Lung (tissue), 12 donors: ENCODE results near the gene MICU1. TPM values are rescaled to one million over a fixed set of nuclear protein-coding genes. Genes with fewer than 3 reads are reported as not detected.
A peak's percentile ranks its signal among the peaks of the same experiment; 100 is the strongest.

ENCODE experiments used
- ATAC-seq: fragments of 200-7000 bp; cut with Tn5 transposase; one replicate; pipeline ENCODE4 v1.9.1; 2020; ENCODE audit warnings: moderate number of reproducible peaks; ENCODE audit not compliant: insufficient read depth, low FRiP score
- DNase-seq, 3 donors: peaks; one replicate each; pipeline ENCODE4 v3.0.0-alpha.2; 2013 to 2017
- H3K27ac ChIP-seq, 2 donors: one replicate each; pipeline ENCODE4 v1.5.1; 2013; ENCODE audit warnings: mild to moderate bottlenecking in 2 of 2, moderate library complexity in 2 of 2, control low read depth in 1 of 2, inconsistent platforms in 1 of 2, low read depth in 1 of 2, low read length in 1 of 2
- H3K27me3 ChIP-seq, 3 donors: one replicate each; pipeline ENCODE4 v1.5.1; 2013; ENCODE audit warnings: low read length in 2 of 3; ENCODE audit not compliant: control insufficient read depth in 3 of 3, insufficient read depth in 3 of 3
- H3K36me3 ChIP-seq, 4 donors: one replicate each; pipeline ENCODE4 v1.5.1; 2013; ENCODE audit warnings: low read length in 4 of 4, mild to moderate bottlenecking in 1 of 4, moderate library complexity in 1 of 4; ENCODE audit not compliant: control insufficient read depth in 4 of 4, insufficient read depth in 4 of 4
- H3K4me1 ChIP-seq, 5 donors: one replicate each; pipeline ENCODE4 v1.5.1; 2013; ENCODE audit warnings: low read length in 5 of 5, mild to moderate bottlenecking in 2 of 5, moderate library complexity in 1 of 5; ENCODE audit not compliant: control insufficient read depth in 5 of 5, insufficient read depth in 5 of 5
- H3K4me3 ChIP-seq: one replicate; pipeline ENCODE4 v1.5.1; 2013; ENCODE audit warnings: mild to moderate bottlenecking, control low read depth, moderate library complexity
- H3K9ac ChIP-seq, 2 donors: one replicate each; pipeline ENCODE4 v1.5.1; 2013; ENCODE audit warnings: low read length in 2 of 2, control low read depth in 1 of 2; ENCODE audit not compliant: insufficient read depth in 1 of 2
- H3K9me3 ChIP-seq, 4 donors: one replicate each; pipeline ENCODE4 v1.5.1; 2013; ENCODE audit warnings: low read length in 3 of 4, mild to moderate bottlenecking in 1 of 4, moderate library complexity in 1 of 4; ENCODE audit not compliant: control insufficient read depth in 4 of 4, insufficient read depth in 3 of 4
- WGBS, 2 donors: extraction: QIAGEN DNeasy Blood & Tissue Kit; methylation state at CpG; one replicate each; pipeline ENCODE4 v1.1.7; 2013; 5-methylcytosine and 5-hydroxymethylcytosine counted together
- polyA plus RNA-seq, 2 donors: library from polyadenylated mRNA; stranded (reverse); fragments of 200-250 nt; gene quantifications; one replicate each; pipeline ENCODE4 v1.2.1, GENCODE V29; 2013
- total RNA-seq, 2 donors: library from RNA; depleted of rRNA in 1 of 2; stranded (reverse); fragments of >200 nt in 1 of 2; gene quantifications; one replicate each; pipeline ENCODE4 v1.2.1, GENCODE V29; 2014 to 2021
- TF ChIP-seq, protein P1 (sequence below): IDR thresholded peaks from 2 replicates; pipeline ENCODE4 v1.5.1; 2012; ENCODE audit warnings: mild to moderate bottlenecking; ENCODE audit errors: control extremely low read depth, extremely low read depth
- donor health status: control.
- donor health status: control.
- donor health status: Bipolar disorder and iron deficiency.
- donor health status: healthy.
- donor health status: DM: yes; HTN: yes; CAD: no.

Gene MICU1
- total and polyA plus RNA-seq, 4 donors: 41.9 to 86.4 (median 43.2) TPM

DNA sequence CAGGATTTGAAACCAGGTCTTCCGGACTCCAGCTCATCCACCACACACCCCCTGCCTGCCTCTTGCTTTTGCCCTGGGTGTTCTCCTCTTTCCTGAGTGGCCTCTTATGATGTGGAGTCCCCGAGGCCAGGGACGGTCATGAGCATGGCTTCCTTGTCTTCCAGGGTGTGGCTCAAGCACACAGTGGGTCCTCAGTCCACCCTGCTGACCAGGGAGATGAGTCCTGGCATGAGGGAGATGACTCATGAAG, 303.9 kb downstream of the MICU1 start:
- H3K4me1 ChIP-seq: peaks cover 6 to 60% (median 32%) of the 10 kb centered on the region in 5 donors
- DNase-seq (no peak), ATAC-seq (no peak)
- no peak overlapping the region for H3K9ac ChIP-seq
- TF ChIP-seq, protein P1, sequence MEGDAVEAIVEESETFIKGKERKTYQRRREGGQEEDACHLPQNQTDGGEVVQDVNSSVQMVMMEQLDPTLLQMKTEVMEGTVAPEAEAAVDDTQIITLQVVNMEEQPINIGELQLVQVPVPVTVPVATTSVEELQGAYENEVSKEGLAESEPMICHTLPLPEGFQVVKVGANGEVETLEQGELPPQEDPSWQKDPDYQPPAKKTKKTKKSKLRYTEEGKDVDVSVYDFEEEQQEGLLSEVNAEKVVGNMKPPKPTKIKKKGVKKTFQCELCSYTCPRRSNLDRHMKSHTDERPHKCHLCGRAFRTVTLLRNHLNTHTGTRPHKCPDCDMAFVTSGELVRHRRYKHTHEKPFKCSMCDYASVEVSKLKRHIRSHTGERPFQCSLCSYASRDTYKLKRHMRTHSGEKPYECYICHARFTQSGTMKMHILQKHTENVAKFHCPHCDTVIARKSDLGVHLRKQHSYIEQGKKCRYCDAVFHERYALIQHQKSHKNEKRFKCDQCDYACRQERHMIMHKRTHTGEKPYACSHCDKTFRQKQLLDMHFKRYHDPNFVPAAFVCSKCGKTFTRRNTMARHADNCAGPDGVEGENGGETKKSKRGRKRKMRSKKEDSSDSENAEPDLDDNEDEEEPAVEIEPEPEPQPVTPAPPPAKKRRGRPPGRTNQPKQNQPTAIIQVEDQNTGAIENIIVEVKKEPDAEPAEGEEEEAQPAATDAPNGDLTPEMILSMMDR: no peak
- no peaks in the 10 kb centered on the region for H3K36me3 ChIP-seq
- H3K4me3 ChIP-seq: no peak overlapping the region
- WGBS, 2 donors: 75 to 79% methylated on average over 3 of the region's 3 CpGs
- no peaks in the 10 kb centered on the region for H3K9me3 ChIP-seq
- H3K27me3 ChIP-seq: no peaks in the 10 kb centered on the region
- H3K27ac ChIP-seq: peak overlapping the region in 1 of 2 donors; percentile 0

DNA sequence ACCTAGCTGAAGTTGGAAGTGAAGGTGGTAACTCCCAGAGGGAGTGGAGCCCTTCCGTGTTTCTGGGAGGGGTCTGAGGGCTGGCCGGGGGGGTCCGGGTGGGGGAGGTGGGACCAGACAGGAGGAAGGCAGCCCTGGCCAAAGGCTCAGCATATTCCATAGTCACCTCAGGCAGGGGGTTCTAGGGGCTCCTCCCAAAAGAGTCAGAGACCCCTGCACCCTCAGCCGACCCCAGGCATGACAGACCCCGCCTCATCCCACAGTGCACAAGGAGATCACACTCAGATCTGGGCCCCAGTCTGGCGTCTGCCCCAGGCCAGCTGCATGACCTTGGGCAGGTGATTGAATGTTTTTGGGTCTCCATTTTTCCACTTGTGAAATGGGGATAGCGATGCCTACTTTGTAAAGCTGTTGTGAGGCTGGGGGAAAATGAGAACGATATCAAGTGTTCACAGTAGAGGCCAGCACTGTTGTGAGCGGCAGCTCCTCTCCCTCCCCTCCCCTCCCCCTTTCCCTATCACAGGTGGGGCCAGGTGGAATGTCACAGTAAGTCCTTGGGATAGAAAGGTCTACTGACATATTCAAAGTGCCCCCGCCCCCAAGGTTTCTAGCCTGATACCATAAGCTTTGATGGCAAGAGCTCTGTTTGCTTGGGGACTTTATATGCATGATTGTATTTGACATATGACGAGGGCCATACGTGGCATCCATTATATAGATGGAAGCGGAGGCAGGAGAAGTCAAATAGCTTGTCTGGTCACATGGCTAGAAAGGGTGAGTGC, 304.4 kb downstream of the MICU1 start:
- Histone ChIP-seq H3K9me3 (no peaks in the 10 kb centered on the region), H3K27ac (peak overlapping the region; percentile 85 to 98), H3K9ac (no peak overlapping the region), H3K4me3 (no peak overlapping the region), H3K27me3 (no peaks in the 10 kb centered on the region), H3K36me3 (no peaks in the 10 kb centered on the region), H3K4me1 (peaks cover 7 to 64% (median 32%) of the 10 kb centered on the region in 5 donors)
- DNase-seq (no peak), ATAC-seq (no peak)
- TF ChIP-seq, protein P1: no peak
- WGBS, 2 donors: 74 to 79% methylated on average over 13 of the region's 13 CpGs

DNA sequence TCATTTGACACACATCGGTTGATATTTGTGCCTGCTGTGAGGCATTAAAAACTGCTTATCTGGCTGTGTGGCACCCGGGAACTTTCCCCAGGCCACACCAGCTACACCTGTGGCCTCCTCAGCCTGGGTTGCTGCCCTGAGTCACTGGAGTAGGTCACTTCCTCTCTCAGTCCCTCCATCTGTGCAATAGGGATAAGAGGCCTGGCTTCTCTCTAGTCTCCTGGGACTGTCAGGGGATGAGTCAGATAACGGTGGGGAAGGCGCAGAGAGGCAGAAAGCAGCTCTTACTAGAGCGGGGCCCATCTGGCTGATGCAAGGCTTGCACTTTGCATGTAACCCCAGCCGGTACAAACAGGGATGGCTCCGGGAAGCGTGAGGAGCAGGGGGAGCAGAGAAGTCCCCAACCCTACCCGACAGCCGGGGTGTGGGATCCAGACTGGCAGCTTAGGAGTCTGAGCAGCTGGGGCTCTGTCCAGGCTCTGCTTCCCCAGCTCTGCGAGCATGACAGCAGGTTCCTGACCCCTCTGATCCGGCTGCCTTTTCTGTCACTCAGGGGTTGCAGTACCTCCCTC, 305.1 kb downstream of the MICU1 start:
- Histone ChIP-seq H3K9ac (peak overlapping the region in 1 of 2 donors; percentile 81), H3K27me3 (no peaks in the 10 kb centered on the region), H3K4me3 (no peak overlapping the region), H3K27ac (peak overlapping the region; percentile 85 to 98), H3K9me3 (no peaks in the 10 kb centered on the region), H3K36me3 (no peaks in the 10 kb centered on the region), H3K4me1 (peaks cover 14 to 70% (median 38%) of the 10 kb centered on the region in 5 donors)
- ATAC-seq (peak; percentile 67), DNase-seq (peak; percentile 59 to 76 (median 61))
- 15 to 38% methylated on average over 12 of the region's 12 CpGs for WGBS, 2 donors
- TF ChIP-seq, protein P1: no peak
